GM19455 (cell line): ENCODE measurements around the gene HMG20B.
A peak's percentile ranks its signal among the peaks of the same experiment; 100 is the strongest.
"Not testable (repeated sequence)": the region's sequence is repeated elsewhere in the genome, so short reads cannot be mapped to it uniquely, and the experiment has no call there.

Source experiments
- ATAC-seq: cut with Tn5 transposase; IDR thresholded peaks from one replicate; pipeline ENCODE4 v1.9.1; 2021; ENCODE audit not compliant: unreplicated experiment

Gene HMG20B

GRCh38 chr19:3572855-3573161, at the start of gene HMG20B:
HMG20B (plus strand) TSS chr19:3572944; CDS start chr19:3573310, 366 bp downstream.
- ATAC-seq, result peak; percentile 8

DNA sequence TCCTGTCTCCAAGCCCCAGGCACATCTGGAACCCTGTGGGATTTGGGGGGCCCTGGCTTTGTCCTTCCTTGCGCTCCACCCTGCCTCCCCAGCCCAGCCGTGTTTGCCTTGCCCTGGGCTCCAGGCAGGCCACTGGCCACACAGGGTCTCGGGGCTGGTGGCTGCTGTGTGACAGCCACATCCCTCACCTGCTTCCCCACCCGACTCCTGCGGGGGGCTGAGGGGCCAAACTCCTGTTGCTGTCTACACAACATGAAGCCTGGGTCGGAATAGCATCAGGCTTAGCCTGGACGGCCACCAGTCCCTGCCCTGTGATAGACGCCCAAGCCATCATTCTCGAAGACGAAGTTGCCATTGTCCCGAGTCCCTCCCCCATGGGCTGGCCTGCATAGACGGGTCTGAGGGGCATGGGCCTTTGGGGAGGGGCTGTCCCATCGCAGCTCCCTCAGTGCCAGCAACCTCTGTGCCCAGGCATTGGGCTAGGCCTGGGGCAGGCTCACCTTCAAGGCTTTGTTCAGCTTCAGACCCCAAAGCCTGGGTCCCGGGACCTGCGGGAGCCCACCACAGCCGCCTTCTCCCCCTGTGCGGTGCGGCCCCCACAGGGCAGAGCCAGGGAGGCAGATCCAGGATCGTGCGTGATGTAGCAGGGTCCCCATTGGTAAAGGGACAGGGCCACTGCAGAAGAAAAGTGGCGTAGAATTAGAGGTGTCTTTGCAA, 49.2 kb upstream of the HMG20B start:
- no peak for ATAC-seq

DNA sequence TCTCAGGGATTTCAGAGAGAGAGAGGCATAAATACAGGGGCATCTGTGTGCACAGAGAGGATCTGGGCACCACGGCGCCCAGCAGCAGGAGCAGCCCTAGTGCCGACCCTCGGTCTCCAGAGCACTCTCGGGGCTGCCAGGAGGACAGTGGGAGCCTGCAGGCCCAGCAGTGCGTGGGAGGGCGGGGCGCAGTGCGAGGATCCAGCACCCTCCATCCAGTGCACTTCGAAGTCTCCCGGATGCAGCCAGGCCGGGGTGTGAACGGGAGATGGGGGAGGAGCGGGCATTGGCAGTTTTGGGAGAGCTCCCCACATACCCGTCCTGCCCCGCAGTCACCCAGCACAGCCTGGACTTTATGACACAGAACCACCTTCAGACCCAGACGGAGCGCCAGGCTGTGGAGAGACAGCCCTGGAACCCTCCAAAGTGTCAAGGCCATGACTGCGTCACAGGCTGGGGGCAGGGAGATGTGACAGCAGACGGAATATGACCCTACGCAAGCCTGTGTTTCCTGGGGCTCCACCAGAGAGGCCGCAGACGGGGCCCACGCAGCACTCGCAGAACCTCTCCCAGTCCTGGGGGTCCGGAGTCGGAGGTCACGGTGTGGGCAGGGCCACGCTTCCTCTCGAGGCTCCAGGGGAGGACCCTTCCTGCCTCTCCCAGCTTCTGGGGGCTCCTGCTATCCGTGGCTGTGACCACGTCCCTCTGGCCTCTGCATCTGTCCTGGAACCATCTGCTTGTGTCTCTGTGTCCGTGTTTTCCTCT, 48.5 kb upstream of the HMG20B start:
- no peak for ATAC-seq

DNA sequence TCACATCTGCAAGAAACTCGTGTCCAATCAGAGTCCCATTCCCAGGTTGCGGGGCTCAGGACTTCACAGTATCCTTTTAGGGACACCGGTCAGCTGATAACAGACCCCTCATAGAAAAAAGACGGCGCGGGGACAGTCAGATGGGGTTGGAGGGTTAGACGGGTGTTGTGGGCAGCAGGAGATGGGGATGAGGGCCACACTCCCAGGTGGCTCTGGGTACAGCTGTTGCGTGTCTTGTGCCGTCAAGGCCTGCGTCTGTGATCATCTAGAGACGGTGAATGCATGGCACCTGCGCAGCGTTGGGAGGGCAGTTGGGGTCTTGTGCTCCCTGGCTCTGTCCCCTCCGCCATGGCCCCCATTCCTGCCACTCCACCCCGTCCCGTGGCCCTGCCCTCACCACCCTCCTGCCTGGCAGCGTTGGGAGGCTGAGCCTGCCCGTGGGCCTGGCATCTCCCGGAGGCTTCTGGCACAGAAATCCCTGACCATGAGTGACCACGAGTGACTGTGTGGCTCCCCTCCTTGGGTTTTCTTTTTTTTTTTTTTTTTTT, 47.8 kb upstream of the HMG20B start:
- ATAC-seq, result no peak

- ATAC-seq, result no peak
Measured at GRCh38 chr19:3526507-3527237, 46.1 kb upstream of the HMG20B start.

DNA sequence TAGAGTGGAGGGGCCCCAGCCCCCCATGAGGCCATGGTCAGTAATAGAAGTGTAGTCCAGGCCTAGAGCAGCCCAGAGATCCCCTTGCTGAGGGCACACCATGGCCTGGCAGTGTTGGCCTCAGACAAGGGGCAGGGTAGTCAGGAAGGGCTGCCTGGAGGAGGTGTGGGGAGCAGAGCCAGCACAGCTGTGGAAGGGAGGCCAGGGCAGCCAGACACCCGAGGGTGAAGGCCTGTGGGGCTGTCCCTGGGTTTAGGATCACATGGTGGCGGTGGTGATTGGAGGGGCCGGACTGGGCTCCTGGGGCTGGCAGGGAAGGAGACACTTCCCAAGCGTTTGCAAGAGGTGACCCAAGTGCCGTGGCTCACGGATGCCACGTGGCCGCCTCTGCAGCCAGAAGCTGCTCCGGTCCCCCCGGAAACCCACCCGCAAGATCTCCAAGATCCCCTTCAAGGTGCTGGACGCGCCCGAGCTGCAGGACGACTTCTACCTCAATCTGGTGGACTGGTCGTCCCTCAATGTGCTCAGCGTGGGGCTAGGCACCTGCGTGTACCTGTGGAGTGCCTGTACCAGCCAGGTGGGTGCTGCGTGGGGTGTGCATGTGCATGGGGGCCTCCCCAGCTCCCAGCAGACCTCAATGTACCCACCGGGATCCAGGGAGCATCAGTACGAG, 45.4 kb upstream of the HMG20B start:
- no peak for ATAC-seq

DNA sequence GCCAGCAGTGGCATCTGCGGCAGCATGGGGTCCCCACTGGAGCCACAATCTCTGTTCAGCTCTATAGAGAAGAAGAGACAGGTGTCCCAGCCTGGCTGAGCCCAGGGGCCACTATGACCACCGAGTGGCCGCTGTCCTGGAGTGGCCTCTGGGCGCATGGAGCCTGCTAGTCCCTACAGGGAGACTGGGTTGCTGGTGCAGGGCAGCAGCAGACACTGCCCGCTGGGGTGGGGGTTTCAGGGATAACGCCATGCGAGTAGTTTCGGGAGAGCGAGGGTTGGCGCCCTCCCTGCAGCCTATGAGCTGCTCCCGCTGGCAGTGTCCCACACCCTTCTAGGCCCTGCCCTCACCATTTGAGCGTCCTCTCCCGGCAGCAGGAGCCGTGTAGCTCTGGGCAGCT, 44.7 kb upstream of the HMG20B start:
- no peak for ATAC-seq

GRCh38 chr19:3528539-3529211, 44.1 kb upstream of the HMG20B start:
- ATAC-seq, result no peak

GRCh38 chr19:3529299-3529698, 43.4 kb upstream of the HMG20B start:
- not testable (repeated sequence) for ATAC-seq

GRCh38 chr19:3530389-3530788, 42.4 kb upstream of the HMG20B start:
- no peak for ATAC-seq

GRCh38 chr19:3531716-3532115, 41.0 kb upstream of the HMG20B start:
- ATAC-seq, result no peak

DNA sequence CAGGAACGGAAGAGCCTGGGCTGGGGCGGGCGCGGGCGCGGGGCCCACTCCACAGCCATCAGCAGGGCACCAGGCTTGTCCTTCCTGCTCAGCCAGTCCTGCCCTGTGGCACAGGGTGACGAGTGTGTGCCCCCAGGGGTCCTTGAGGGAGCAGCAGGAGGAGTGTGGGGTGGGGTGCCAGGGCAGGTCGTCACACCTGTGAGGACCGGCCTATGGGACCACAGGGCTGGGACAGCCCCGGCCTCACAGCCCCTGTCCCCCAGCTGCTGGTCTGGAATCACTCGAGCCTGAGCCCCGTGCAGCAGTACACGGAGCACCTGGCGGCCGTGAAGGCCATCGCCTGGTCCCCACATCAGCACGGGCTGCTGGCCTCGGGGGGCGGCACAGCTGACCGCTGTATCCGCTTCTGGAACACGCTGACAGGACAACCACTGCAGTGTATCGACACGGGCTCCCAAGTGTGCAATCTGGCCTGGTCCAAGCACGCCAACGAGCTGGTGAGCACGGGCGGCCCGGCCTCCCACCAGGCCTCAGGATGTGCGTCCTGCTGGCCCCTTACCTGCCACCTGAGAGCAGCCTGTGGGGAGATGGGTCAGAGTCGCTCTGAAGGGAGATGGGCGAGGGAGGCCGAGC, 40.5 kb upstream of the HMG20B start:
- no peak for ATAC-seq

- ATAC-seq, result no peak
Measured at GRCh38 chr19:3533033-3533432, 39.7 kb upstream of the HMG20B start.

DNA sequence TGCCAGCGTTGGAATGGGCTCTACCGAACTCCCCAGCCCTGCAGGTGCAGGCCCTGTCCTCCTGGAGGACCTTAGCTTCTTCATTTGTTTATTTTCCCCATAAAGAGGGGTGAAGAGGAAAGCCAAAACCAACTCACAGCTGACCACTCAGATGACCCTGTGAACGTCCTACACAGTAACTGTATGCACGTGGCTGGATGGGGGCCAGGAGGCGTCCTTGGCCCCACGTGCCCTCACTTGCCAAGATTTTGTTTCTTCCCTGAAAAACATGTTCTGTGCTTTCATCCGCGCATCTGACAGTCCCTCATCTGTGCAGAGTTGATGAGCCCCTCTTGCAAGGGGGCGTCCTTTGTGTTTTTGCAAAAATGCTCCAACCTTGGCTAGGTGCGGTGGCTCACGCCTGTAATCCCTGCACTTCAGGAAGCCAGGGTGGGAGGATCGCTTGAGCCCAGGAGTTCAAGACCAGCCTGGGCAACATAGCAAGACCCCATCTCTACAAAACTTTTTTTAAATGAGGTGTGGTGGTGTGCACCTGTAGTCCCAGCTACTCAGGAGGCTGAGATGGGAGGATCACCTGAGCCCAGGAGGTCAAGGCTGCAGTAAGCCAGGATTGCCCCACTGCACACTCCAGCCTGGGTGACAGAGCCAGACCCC, 39.1 kb upstream of the HMG20B start:
- no peak for ATAC-seq

GRCh38 chr19:3534375-3535234, 38.1 kb upstream of the HMG20B start:
- ATAC-seq, result no peak

DNA sequence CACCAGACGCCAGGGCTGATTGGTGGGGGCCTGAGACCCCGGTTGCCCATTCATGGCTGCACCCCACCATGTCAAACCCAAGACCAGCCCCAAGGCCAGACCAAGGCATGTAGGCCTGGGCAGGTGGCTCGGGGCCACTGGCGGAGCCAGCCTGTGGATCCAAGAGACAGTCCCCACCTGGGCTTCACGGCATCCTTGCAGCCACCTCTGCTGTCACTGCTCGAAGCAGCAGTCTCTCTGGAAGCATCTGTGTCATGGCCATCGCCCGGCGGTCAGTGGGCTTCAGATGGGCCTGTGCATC, 37.6 kb upstream of the HMG20B start:
- ATAC-seq, result no peak

DNA sequence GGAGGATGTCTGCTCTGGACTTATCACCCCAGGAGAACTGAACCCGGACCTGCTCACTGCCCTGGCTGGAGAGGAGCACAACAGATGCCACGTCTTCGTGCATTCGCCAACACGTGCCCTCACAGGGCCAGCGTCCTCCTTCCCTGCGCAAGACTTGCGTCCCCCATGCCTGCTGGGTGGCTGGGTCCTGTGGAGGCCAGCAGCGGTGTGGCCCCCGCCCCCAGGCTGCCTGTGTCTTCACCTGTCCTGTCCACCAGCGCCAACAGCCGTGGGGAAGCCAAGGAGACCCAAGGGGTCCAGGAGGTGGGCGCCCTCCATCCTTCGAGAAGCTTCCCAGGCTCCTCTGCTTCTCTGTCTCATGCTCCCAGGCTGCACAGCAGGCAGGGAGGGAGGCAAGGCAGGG, 37.2 kb upstream of the HMG20B start:
- no peak for ATAC-seq

DNA sequence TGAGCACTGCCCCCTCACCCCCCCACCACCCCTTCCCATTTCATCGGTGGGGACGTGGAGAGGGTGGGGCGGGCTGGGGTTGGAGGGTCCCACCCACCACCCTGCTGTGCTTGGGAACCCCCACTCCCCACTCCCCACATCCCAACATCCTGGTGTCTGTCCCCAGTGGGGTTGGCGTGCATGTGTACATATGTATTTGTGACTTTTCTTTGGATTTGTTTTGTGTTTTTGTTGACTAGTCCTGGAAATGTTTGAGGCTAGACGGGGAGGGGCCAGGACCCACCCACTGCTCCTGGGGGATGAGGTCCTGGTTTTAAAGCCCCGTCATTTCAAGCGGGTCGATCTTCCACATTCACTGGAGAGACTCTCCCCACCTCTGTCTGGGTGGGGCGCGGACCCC, 36.8 kb upstream of the HMG20B start:
- no peak for ATAC-seq
